Middle frontal gyrus (tissue), 1 donor: ENCODE results near the gene RNF150.

ENCODE experiments used
- DNase-seq: peaks from one replicate; pipeline ENCODE4 v3.0.0-alpha.2; 2015; ENCODE audit warnings: low spot score; ENCODE audit errors: extremely low spot score

The RNF150 gene

DNA sequence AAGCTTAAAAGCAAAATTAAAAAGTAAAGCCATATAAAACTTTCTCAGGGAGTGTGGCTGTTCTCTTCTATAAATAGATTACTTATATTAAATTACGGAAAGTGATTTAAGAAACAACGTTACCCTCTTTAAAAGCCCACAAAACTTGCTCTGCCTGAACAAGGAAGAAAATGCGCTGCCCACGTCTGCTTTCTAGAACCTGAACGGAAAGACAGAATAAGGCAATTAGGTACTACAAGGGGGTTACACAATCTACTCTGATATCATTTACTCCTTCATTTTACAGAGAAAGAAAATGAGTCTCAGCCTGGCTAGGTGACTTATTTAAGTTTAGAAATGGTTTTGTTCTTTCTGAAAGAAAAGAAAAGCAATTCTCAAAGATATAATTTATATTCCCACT lies 147.2 kb downstream of the RNF150 start:
- DNase-seq: no peak

DNA sequence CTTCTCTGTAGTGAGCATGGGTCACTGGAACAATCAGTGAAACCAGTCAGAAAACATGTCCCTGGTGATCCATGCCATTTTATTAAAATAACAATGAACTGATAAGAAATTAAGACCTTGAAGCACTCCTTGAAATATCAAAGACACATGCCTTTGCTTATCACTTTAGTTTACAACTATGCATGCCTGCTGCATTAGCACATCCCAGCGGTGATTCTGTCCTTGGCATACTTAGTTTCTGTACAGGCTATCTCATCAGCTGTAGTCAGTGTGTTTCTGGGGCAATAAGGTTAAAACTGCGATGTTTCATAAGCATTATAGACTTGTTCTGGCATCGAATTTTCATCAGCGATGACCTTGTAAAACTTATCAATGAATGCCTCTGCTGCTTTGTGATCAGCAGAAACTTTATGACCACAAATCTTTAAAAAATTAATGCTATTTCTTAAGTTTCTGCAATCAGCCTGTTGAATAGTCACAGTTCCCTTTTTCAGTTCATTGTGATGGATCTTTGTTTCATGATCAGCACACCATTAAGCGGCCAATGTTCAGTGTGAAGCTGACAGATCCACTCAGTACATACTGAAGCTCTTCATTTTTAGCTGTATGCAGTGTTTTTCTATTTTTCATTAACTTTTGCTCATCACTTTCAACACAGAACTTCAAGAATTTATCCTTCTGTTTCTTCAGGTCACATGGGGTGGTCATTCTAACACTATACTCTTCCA lies 150.5 kb downstream of the RNF150 start:
- no peak for DNase-seq

DNA sequence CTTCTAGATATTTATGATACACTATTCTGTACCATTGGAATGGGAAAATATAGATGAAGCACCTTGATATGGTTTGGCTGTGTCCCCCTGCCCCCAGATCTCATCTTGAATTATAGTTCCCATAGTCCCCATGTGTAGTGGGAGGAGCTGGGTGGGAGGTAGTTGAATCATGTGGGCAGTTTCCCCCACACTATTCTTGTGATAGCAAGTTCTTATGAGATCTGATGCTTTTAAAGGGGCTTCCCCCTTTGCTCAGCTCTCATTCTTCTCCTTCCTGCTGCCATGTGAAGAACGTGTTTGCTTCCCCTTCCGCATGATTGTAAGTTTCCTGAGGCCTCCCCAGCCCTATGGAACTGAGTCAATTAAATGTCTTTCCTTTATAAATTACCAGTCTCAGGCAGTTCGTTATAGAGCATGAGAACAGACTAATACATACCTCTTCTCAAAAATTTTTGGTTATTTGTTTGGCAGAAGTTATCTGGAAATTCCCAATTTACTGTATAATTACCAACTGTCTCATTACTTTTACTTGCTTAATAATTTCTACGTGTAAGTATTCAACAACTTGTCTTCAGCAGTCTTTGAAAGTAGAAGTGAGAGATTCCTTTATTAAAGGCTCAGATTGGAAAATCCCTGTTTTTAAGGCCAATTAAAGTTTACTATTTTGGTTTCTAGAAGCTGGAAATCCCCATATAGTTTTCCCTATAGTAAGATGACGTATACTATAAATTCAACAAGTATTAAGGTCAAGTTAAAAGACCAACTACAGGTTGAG lies 152.7 kb downstream of the RNF150 start:
- no peak for DNase-seq

DNA sequence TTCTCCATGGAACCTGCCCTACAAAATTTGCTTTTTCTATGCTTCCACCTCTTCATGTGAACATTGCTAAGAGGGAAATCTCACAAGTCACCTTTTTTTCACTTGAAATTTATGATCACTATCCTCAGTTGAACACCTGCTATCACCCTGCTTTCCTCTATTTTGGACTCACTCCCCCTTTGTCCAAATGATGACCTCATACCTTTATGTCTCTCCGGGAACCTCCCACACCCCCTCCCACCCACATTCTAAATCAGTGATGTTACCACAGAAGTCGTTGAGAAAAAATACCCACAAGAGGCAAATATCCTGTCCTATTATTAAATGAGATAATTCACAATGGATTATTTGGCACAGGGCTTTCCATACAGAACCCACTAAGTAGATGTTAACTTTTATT lies 156.5 kb downstream of the RNF150 start:
- no peak for DNase-seq

DNA sequence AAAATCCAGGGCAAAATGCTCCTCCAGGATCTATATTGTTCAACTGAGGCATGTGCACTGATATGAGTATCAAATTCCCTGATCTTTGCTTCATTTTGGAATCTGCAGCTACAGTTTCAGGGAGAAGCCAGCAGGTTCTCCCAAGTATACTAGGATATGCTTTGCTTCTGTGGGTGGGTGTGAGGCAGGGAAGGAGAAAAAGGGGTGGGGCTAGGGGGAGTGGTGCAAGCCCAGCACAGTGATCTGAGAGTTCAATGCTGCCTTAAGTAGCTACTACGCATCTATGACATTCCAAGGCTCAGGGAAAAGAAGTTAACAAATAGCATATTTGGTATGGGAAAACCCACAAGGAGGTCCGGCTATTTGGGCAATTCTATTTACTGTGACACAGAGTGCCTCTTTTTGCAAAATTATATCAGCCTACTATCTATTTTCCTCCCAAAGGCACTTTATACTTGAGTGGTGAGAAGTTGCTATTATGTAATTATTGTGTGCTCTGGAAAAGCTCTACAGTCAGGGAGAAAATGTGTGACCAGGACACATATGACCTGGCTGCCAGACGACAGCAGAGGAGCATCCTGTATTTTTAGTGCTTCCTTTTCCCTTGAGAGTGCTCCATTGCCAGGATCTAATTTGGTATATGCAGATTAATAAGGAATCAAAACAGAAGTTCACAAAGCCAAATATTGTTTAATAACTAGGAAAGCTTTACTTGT lies 162.0 kb downstream of the RNF150 start:
- no peak for DNase-seq

DNA sequence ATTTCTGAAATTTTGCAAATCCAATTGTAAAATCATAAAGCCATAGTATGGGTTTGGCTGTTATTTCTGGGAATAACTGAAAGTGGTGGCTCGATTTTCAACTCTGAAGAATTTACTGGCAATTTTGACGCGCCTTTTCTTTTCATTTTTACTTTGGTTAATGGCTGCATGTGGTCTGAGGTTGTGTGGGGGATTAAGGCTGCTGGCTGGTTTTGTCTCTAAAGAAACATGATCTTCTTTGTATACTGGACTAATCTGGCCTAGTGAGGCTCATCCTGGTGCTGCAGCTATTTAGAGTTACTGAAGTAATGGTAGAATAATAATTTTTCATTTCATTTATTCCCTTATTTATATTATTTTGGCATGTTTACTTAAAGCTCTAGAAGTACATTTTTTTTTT lies 164.0 kb downstream of the RNF150 start:
- DNase-seq: no peak

DNA sequence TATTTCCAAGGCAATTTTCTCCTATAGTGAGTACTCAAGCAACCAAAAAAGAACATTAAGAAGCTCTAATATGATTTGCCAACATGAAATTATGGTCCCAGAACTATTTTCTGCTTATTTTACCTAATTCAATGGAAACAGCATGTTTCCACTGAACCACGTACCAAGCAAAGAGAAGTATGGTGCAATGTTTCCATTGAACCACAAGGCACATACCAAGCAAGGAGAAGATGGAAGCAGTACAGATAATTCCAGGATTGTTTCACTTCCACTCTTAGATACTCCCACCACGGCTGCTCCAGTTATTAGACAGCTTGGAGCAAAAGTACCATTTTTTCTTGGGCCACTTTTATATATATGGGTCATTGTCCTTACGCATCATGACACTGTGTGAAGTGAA lies 164.9 kb downstream of the RNF150 start:
- no peak for DNase-seq

DNA sequence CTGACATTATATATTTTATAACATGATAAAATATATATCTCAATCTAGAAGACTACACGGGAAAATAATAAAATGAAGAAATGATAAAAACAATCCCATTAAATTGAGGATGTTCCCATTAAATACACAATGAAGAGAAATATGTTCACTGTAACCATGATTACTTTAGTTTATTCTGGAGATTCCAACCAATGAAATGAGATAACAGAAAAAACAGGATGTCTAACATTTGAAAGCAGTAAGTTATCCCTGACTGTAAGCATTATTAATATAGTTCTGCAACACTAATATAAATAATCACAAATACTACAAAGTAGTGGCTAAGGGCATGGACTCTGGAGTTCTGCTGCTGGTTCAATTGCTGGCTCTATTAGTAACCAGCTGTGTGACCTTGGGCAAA lies 169.4 kb downstream of the RNF150 start:
- DNase-seq: no peak

DNA sequence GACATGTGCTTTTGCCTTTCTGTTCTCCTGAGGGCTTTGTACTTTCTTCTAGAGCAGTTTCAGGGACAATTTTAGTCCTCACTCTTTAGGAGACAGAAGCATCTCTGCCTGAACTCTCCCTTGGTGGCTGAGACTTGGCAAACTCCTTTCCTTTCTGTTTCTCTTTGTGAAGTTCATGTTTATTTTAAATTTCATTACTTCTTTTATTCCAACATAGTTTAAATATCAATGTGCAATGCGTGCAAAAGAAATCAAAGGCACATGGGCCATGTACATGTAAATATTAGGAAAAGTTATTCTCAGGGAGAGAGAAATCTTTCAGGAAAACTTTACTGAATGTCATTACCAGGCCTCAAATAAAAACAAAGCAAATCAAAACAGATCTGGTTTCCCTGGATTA lies 177.6 kb downstream of the RNF150 start:
- DNase-seq: no peak

DNA sequence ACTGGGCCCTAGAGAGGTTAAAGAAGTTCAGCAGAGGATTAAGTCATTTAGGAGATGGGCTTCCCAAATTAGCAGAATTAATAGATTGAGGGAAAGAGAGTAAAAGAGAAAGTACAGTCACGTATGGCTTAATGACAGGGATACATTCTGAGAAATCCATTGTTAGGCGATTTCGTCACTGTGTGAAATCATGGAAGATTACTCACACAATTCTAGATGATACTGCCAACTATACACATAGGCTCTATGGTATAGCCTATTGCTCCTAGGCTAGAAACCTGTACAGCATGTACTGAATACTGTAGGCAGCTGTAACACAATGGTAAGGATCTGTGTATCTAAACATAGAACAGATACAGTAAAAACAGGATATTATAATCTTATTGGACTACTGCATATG lies 180.6 kb downstream of the RNF150 start:
- no peak for DNase-seq

DNA sequence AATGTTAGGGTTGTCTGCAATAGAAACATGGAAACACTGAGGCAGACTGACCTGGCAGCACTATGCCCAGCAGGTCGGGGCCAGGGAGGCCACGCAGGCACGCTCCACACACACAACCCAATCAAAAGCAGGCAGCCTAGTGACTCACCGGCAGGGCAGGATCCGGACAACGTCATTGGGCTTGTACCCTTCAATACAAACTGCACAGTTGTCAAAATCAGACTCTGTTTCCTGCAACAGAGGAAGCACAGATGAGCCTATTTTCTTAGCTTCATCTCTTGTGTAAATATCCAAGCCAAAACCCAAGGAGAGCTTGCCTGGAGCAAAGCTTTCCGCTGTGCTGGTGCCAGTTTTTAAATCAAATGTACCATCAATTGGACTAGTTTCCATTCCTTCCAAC lies 185.8 kb downstream of the RNF150 start:
- no peak for DNase-seq

DNA sequence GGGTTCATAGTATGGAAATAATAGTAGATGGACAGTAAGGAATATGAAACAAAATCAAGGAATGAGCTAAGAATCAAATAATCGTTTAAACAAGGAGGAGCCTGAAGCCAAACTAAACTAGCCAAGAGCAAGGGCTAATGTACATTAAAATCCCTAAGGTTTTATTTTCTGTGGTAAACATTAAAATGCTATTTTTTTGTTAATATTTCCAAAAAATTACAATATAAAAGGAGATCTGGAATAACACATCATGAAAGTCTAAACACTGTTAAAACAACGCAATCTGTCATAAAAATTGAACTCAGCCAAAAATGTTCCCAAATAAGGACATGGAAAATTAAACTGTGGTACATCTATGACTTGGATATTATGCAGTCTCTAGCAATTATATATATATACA lies 188.2 kb downstream of the RNF150 start:
- DNase-seq: no peak

DNA sequence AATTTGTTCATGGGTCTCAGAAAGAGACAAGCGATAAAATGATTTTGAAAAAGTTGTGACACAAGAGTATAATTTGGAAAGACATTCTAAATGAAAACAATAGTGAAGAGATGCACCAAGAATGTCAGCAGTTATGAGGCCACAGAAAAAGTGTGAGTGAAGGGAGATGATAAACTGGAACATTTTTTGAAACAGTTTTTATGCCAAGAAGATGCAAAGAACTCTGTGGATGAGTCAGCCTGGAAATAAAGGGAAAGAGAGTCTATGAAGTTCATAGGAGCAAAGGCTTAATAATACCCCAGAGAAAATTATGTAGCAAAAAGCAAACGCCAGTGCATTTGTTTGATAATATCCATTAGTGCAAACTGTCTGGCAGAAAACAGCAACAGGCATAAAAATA lies 188.7 kb downstream of the RNF150 start:
- DNase-seq: no peak

DNA sequence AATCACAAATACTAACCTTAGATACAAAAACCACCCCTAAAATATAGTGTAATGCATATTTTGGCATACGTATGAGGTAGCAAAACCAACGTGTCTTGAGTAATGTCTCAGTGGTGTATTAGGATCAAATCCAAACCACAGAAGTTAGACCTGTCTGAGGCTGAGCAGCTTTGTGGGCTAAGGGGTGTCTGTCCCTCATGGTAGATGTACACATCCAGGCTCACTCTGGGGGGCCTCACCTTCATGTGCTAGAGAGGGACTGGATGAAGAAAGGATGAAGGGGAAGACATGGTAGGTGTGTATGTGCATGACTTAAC lies 189.1 kb downstream of the RNF150 start:
- no peak for DNase-seq

DNA sequence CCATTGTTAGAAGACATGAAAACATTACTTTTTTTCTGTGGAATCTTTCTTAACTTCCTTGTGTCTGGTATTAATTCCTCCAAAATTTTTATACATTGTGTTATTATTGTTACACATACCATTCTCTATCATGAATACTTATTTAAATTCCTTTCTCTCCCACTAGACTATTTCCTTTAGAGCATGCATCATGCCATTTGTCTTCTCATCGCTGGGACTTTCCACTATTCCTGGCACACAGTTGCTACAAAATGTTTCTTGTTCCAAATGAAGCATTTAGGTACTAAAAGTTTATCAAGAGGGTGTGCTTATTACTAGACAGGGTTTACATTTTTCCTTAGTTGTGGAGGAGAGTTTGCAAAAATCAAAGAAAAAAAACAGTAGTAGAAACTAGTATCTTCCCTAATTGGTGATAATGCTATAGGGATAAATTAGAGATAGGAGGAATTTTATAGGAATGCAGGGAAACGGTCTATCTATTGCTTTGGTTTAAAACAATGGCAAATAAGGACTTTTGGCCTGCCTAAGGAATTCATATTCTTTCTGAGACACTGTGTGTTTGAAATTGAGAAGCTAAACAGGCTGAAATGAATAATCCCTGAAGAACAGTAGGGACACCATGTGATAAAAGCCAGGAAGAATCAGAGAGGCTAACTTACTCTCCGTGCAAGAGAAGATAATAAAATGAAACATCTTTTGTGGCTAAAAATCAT lies 189.6 kb downstream of the RNF150 start:
- no peak for DNase-seq

DNA sequence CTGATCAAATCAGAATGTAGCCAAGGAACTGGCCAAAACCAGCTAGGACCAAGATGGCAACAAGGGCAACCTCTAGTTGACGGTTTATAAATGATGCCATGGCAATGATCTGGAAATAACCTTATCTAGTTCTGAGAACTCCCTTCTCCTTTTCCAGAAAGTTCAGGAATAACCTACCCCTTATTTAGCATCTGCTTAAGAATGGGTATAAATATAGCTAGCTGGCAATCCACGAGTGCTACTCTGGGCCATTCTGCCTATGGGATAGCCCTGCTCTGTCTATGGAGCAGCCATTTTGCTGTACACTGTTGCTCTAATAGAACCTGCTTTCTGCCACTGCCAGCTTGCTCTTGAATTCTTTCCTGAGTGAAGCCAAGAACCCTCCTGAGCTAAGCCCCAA lies 192.7 kb downstream of the RNF150 start:
- no peak for DNase-seq

DNA sequence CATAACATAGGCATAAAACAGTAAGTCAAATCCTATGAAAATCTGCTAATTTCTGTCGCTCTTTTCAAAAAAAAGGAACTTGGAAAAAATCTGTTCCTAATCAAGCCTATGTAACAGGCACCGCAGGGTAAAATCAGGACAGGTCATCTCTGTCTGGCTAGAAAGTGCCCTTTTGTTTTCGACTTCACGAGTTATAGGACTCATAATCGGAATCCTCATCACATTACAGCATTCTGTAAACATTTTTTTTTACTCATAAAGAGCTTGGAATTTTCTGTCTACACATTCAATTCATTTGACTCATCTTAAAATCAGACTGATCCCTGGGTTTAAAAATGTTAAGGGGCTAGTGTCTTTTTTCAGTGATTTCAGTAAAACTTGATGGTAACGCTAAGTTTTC lies 195.4 kb downstream of the RNF150 start:
- DNase-seq: no peak

DNA sequence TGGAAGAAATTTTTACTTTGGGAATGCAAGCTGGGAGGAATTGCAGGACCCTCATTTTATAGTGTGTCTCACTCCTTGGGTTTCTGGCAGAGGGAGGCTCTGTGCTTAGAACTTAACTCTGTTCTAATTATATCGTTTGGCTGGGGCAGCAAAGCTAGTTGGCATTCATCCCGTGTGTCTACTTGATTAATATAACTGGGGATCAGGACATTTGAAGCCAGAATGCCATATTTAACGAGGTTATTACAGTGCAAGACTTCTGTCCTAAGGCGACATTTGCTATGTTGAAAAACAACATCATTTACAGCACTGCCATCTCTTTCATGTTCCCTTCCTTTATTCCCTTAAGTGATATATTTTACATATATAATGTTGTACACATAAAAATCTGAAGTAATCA lies 198.0 kb downstream of the RNF150 start:
- DNase-seq: no peak

DNA sequence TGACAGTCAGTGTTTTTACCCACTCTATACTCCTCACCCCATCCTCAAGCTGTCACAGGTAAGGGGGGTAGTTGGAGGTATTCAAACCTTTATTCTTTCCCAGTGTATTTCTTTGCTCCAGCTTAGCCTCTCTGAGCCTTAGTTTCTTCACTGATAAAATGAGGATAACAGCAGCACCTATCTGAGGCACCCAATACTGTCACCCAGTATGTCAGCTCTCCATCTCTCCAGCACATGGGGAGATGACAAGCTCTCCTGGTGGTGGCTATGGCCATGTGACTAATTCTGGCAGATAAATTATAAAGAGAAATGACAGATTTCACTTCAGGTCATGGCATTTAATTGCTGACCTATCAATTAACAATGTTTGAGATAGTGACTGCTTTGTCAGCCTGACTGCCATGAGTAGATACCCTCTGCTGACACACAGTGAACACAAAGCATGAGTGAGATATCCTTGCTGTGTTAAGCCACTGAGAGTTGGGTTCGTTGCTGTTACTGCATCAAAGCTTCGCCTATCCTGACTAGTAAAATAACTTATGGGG lies 200.7 kb downstream of the RNF150 start:
- DNase-seq: no peak

DNA sequence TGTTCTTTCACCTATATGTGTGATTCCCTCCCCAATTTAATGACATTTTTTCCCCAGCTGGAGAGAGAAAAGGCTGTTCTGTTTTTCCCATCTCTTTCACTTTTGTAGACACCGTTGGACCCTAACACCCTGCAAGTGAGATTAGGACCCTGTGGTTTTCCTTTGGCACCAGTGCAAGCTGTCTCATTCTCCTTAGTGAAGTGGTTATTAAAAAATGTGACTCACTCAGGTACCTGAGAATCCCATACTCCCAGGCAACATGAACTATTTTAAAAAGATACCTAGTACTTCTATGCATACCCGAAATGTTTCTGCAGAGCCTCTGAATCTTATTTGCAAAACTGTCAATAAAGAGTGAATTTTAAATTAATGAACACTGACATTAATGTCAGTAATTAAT lies 201.4 kb downstream of the RNF150 start:
- DNase-seq: no peak

DNA sequence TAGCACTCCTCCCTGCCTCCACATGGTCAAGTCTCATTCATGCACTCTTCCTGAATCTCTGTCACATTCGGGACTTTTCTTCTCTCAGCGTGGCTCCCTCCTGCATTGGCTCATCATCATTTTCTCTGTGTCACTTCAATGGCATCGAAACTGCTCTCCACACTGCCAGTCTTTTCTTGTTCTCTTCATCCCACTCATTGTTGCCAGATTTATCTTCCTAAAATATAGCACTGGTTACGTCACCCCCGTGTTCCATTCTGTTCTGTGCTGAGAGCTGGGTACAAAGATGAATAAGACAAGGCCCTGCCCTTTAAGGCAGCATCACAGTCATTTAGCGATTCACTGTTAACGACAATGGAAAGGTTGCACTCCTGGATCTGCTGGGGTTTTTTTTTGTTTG lies 202.7 kb downstream of the RNF150 start:
- no peak for DNase-seq

DNA sequence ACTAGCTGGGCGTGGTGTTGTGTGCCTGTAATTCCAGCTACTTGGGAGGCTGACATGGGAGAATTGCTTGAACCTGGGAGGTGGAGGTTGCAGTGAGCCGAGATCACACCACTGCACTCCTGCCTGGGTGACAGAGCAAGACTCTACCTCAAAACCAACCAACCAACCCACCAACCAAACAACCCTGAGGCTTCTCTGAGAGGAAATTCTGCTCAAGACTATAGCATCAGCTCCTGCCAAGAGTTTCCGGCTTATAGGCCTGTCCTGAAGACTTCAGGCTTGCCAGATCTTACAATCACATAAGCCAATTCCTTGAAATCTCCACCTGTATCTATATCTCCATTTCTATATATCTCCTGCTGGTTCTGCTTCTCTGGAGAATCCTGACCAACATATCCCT lies 203.3 kb downstream of the RNF150 start:
- no peak for DNase-seq
